GM10248 (cell line): ENCODE measurements around the gene LY6G5B.

ENCODE experiments used
- CTCF ChIA-PET: fragments of 300-600 bp; sonication (Branson Sonifier 250); formaldehyde crosslinking; extraction: SDS; loops from one replicate; lab custom pipeline; 2021; ENCODE audit warnings: antibody characterized with exemption; lab: Yijun Ruan, JAX
- POLR2A ChIA-PET: fragments of 350-650 bp; sonication (Branson Sonifier 250); formaldehyde crosslinking; extraction: SDS; loops from one replicate; lab custom pipeline; 2020; ENCODE audit warnings: antibody characterized with exemption; lab: Yijun Ruan, JAX
- DNase-seq: peaks from one replicate; pipeline ENCODE4 v3.0.0; 2012; ENCODE audit errors: extremely low spot score
- TF ChIP-seq, protein P1 (sequence below): IDR thresholded peaks from 2 replicates; pipeline ENCODE4 v1.5.1; 2012; ENCODE audit warnings: mild to moderate bottlenecking, low read depth; ENCODE audit errors: extremely low read depth, missing control alignments, control extremely low read depth

LY6G5B gene

DNA sequence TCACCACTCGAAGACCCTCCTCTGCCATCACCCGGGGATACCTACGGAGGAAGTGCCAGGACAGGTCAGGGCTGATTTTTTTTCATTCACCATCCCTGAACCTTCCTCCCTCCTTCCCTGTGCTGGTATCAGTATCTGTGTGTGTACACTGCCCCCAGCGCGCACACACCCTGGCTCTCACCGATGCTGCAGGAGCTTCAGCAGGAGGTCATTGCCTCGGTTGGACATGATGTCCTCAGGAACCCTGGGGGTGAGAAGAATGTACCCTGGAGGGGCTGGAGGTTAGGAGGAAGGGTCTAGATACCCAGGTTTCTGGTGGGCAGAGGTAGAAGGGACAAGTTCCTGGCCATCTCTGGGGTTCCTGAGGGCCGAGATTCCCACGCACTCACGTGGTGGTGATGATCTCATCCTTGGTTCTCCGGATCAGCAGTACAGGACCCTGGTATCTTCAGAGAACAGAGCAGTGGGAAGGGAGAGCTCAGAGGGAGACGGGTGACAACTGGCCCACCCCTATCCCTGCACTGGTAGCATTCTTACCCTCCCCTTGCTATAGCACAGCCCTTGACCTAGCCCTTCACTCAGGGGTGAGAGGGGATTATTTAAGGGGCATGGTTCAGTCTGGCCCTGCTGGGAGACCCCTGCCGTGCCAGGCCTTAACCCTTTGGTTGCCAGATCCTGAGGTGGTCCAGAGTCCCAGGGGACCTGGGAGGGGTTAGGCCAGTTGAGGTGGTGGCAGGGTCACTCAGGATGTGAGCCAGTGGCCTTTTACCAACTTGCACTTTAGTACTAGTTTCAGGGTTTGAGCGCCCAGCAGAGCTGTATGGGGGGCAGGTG lies 18.3 kb downstream of the LY6G5B start:
- POLR2A ChIA-PET, result no interaction called here
- TF ChIP-seq, protein P1, sequence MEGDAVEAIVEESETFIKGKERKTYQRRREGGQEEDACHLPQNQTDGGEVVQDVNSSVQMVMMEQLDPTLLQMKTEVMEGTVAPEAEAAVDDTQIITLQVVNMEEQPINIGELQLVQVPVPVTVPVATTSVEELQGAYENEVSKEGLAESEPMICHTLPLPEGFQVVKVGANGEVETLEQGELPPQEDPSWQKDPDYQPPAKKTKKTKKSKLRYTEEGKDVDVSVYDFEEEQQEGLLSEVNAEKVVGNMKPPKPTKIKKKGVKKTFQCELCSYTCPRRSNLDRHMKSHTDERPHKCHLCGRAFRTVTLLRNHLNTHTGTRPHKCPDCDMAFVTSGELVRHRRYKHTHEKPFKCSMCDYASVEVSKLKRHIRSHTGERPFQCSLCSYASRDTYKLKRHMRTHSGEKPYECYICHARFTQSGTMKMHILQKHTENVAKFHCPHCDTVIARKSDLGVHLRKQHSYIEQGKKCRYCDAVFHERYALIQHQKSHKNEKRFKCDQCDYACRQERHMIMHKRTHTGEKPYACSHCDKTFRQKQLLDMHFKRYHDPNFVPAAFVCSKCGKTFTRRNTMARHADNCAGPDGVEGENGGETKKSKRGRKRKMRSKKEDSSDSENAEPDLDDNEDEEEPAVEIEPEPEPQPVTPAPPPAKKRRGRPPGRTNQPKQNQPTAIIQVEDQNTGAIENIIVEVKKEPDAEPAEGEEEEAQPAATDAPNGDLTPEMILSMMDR, result no peak
- DNase-seq, result no peak
- CTCF ChIA-PET, result interaction anchor here (1.1 to 5.9 kb wide), 3 partner anchors 8 to 264 kb away, joined by 4 to 20 read pairs (median 4); partner anchors contain the start of gene LY6G5C

DNA sequence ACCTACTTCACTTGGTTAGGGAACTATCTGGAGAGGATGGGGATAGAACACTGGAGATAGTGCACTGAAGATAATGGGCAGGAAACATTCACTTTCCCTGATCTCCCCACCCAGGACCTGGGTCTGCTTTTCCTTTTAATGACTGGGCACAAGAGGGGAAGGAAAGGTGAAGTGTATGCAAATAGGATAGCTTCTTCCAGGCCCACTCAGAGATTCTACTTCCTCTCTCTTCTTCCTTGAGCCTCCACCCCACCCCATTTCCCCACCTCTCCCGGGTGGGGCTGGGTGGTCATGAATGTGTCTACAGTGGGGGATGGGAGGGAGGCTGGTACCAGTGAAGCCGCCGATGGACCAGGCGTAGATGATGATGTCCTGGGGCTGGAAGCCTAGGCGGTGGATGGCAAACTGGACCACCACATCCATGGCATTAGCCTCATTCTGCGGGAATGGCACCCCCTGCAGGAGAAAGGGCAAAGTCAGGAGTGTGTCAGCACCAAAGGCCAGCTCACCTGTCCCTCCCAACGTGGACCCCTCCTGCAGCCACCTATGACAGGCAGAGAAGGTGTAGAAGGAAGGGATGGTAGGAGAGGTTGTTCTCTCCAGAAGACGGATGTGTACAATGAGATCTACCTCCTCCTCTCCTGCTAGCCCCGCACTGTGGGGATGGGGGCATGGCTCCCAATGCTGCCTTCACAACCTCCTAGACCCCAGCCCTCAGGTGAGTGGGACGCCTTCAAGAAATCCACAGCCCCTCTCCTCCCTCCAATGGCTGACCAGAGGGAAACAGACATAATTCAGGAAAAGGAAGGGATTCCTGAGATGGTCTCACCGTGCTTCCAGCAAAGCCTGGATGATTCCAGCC lies 19.7 kb downstream of the LY6G5B start:
- POLR2A ChIA-PET, result no interaction called here
- CTCF ChIA-PET, result interaction anchor here (1.0 to 5.9 kb wide), 8 partner anchors 9 to 69 kb away, joined by 3 to 20 read pairs (median 4); partner anchors contain the start of genes ABHD16A, LY6G5C and LY6G6D
- no peak for DNase-seq
- TF ChIP-seq, protein P1, result no peak

DNA sequence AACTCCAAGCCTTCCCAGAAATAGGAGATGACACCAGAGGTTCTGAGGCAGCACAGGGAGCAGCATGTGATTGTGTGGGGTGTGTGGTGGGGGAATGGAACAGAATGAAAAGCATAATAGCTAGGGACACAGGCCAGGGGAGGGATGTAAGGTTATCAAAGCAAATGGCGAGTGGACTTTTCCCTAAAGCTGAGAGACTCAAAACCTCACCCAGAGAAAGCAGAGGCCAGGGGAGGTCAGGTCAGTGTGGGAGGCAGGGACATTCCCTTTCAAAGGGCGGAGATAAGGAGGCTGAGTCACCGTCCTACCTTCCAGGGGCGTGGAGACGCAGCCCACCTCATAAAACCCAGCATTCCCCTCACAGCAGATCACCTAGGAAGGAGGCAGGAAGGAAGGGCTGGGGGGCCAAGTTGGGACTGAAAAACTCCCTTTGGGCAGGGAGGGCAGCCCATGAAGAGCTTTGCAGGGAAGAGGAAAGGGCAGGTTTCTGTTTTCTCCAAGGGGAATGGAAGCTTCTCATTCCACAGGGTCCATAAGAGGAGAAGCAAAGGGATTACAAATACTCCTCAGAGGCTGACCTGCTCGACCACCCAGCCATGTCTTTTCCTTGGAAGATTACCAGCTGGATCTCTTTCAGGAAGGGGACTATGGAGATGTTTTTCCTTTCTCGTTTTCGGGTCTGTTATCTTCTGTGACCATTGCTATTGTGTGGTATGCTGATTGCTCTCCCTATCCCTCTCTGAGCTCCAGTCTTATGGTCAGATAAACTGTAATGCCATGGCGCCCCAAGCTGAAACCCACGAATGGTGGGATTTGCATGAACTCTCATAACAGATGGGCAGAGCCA lies 20.7 kb downstream of the LY6G5B start:
- TF ChIP-seq, protein P1, result no peak
- POLR2A ChIA-PET, result interaction anchor here (0.6 kb wide), 1 partner anchor 130 kb away, joined by 10 read pairs; no protein-coding TSS in a partner anchor
- CTCF ChIA-PET, result interaction anchor here (0.7 to 6.1 kb wide), 9 partner anchors 8 to 144 kb away, joined by 3 to 26 read pairs (median 4); partner anchors contain the start of genes ATP6V1G2, LY6G5C and LY6G6D
- DNase-seq, result no peak

DNA sequence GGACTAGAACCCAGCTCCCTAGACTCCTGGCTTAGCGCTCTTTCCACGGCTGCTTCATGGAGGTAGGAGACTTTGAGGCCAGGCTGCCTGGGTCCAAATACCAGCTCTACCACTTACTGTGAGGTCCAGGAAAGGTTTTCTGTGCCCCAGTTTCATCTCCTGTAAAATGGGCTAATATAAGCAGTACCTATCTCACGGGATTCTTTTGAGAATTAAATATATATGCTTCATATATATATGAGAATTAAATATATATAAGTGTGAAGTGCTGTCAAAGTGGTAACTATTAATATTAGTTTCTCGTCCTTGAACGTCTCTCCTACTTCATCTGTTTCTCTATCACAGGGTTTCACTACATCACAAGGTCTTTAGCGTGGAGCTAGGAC lies 21.3 kb downstream of the LY6G5B start:
- TF ChIP-seq, protein P1, result no peak
- ChIA-PET CTCF (interaction anchor here (1.5 to 6.1 kb wide), 5 partner anchors 7 to 79 kb away, joined by 3 to 26 read pairs (median 11); partner anchors contain the start of genes LY6G5C and LY6G6D), POLR2A (no interaction called here)
- no peak for DNase-seq

DNA sequence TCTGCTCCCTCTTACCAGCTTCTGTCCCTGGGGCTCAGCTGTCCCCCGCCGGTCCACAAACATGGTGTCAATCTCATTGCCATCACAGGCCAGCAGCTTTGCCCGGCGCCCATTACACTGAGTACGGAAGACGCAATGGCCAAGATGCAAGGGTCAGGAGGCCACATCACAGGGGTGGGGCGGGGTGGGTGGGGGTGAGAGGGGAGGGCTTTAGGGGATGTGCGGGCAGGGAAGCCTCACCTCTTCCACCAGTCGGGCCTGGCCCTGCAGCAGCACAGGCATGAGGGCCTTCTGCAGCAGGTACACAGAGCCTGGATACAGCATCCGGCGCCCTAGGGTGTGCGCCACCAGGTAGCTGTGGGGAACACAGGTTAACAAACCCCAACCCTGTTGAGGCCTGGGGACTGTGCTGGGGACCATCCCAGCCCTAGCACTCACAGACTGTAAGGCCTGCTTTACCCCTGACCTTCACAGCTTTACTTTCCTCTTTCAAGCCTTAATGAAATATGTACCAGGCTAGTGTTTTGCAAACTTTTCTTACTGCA lies 21.9 kb downstream of the LY6G5B start:
- no peak for DNase-seq
- CTCF ChIA-PET, result interaction anchor here (1.0 to 6.1 kb wide), 5 partner anchors 11 to 104 kb away, joined by 3 to 26 read pairs (median 11); partner anchors contain the start of genes LY6G5C, LY6G6D and VARS1

More for the DNA sequence above, 21.9 kb downstream of the LY6G5B start:
- POLR2A ChIA-PET, result interaction anchor here (0.5 to 1.3 kb wide), 2 partner anchors 136 to 219 kb away, joined by 3 read pairs; partner anchors contain the start of gene HSPA1B
- TF ChIP-seq, protein P1, result no peak
